Adrenal gland (tissue), 12 donors: ENCODE data around the gene HCRT. TPM values are rescaled to one million over a fixed set of nuclear protein-coding genes. Genes with fewer than 3 reads are reported as not detected.

ENCODE experiments used
- DNase-seq, 7 donors: peaks; one replicate each; pipeline ENCODE4 v3.0.0-alpha.2; 2019 to 2020
- H3K27ac ChIP-seq, 5 donors: fragments of 200-600 bp; sonication (generic) in 4 of 5; 1 replicate in 3 of 5; 2 replicates in 2 of 5; pipeline versions ENCODE4 v1.5.1 to v1.8.0; 2016 to 2020; ENCODE audit warnings: mild to moderate bottlenecking in 1 of 5
- H3K27me3 ChIP-seq: fragments of 200-600 bp; 2 replicates; pipeline ENCODE4 v1.8.0; 2021
- H3K36me3 ChIP-seq, 2 donors: fragments of 200-600 bp; replicated peaks in 1 of 2; 1 replicate in 1 of 2; 2 replicates in 1 of 2; pipeline versions ENCODE4 v1.5.1 to v1.8.0; 2018 to 2022
- H3K4me1 ChIP-seq, 2 donors: fragments of 200-600 bp; replicated peaks in 1 of 2; 1 replicate in 1 of 2; 2 replicates in 1 of 2; pipeline versions ENCODE4 v1.5.1 to v1.8.0; 2018 to 2021
- H3K4me3 ChIP-seq, 4 donors: fragments of 200-600 bp; sonication (generic) in 3 of 4; one replicate each; pipeline ENCODE4 v1.5.1; 2016 to 2018
- H3K9me3 ChIP-seq, 3 donors: fragments of 200-600 bp; sonication (generic) in 1 of 3; replicated peaks in 1 of 3; 1 replicate in 2 of 3; 2 replicates in 1 of 3; pipeline versions ENCODE4 v1.5.1 to v1.8.0; 2016 to 2021
- CTCF ChIP-seq, 6 experiments: fragments of 450-650 bp in 4 of 6; fragments of 200-600 bp in 2 of 6; sonication (generic) in 1 of 6; IDR thresholded peaks; 1 replicate in 5 of 6; 2 replicates in 1 of 6; pipeline versions ENCODE4 v1.5.1 to v1.8.0; 2016 to 2021; ENCODE audit warnings: antibody characterized with exemption in 6 of 6, mild to moderate bottlenecking in 2 of 6, moderate library complexity in 1 of 6
- POLR2A ChIP-seq, 2 donors: fragments of 450-650 bp; IDR thresholded peaks; one replicate each; pipeline ENCODE4 v1.6.1; 2017; ENCODE audit warnings: antibody characterized with exemption in 2 of 2, mild to moderate bottlenecking in 2 of 2, moderate library complexity in 1 of 2
- WGBS, 4 donors: extraction: QIAGEN DNeasy Blood & Tissue Kit in 2 of 4; methylation state at CpG; one replicate each; pipeline versions ENCODE4 v1.1.5 to v1.1.7; 2013 to 2017; 5-methylcytosine and 5-hydroxymethylcytosine counted together
- intact Hi-C, 2 donors: fragments of 100-400 bp; cut with DNase I; formaldehyde crosslinking; loops; one replicate each; pipeline versions ENCODE4 v1.14.1 to v1.15.0; 2022 to 2023
- polyA plus RNA-seq, 3 donors: library from polyadenylated mRNA; stranded (reverse); fragments of 200-250 nt in 2 of 3; fragments of 350-450 nt in 1 of 3; fragmentation: Illumina TruSeq in 1 of 3; extraction: RNeasy Lipid Tissue Mini Kit (QIAGEN cat#74804) in 1 of 3; gene quantifications; one replicate each; pipeline ENCODE4 v1.2.3, GENCODE V29; 2013 to 2014
- total RNA-seq, 9 donors: library from RNA; depleted of rRNA in 4 of 9; stranded (reverse); fragments of >200 nt in 4 of 9; fragments of 120-200 nt in 1 of 9; fragmentation: NEBNext Ultra II Directional in 1 of 9; extraction: Animal tissue kit (Norgen Biotek cat#: 25700) in 1 of 9; gene quantifications; one replicate each; pipeline versions ENCODE4 v1.1.0 to v1.2.4, GENCODE V29; 2013 to 2023
- donor health status: healthy with polysubstance abuse.
- donor health status: Bipolar disorder and iron deficiency.
- donor health status: DM: yes; HTN: yes; CAD: no.
- donor health status: DM: no; HTN: no; CAD: no.
- donor health status: DM: no; HTN: no; CAD: no.
- donor health status: DM: yes; HTN: yes; CAD: no.

HCRT gene
- total and polyA plus RNA-seq, 12 donors, result not detected

- H3K4me1 ChIP-seq, result peaks cover 49 to 85% of the 10 kb centered on the region in 2 donors
Observed at GRCh38 chr17:42138749-42139492, 46.3 kb downstream of the HCRT start.

GRCh38 chr17:42136654-42137051 is 48.6 kb downstream of the HCRT start:
- Histone ChIP-seq H3K9me3 (no peaks in the 10 kb centered on the region), H3K27me3 (no peaks in the 10 kb centered on the region), H3K36me3 (peaks cover 0 to 8% of the 10 kb centered on the region in 2 donors), H3K27ac (peak overlapping the region; percentile 74 to 93 (median 80)), H3K4me1 (peaks cover 54 to 88% of the 10 kb centered on the region in 2 donors), H3K4me3 (peak overlapping the region in 1 of 4 donors; percentile 35)
- WGBS, 4 donors, result 27 to 49% (median 41%) methylated on average over 3 of the region's 3 CpGs
- no peak for DNase-seq
- no peak for TF ChIP-seq POLR2A (IDR thresholded peaks at IDR 0.05)
- intact Hi-C loops, result no loop called here

More at GRCh38 chr17:42138749-42139492, 46.3 kb downstream of the HCRT start:
- H3K27ac ChIP-seq, result peak overlapping the region in 2 of 5 donors; percentile 43 to 70
- intact Hi-C loops, result no loop called here
- H3K36me3 ChIP-seq, result peaks cover 0 to 10% of the 10 kb centered on the region in 2 donors
- DNase-seq, result no peak
- WGBS, 4 donors, result 49 to 81% (median 79%) methylated on average over 2 to 7 of the region's 7 CpGs
- H3K9me3 ChIP-seq, result no peaks in the 10 kb centered on the region
- no peak overlapping the region for H3K4me3 ChIP-seq
- H3K27me3 ChIP-seq, result no peaks in the 10 kb centered on the region
- TF ChIP-seq CTCF (IDR thresholded peaks at IDR 0.05) (no peak), POLR2A (IDR thresholded peaks at IDR 0.05) (no peak)

GRCh38 chr17:42135664-42136653 is 49.3 kb downstream of the HCRT start:
- H3K27ac ChIP-seq, result peak overlapping the region; percentile 74 to 93 (median 80)
- DNase-seq, result peak in 6 of 7 donors; percentile 84 to 92 (median 87)
- peaks cover 61 to 88% of the 10 kb centered on the region in 2 donors for H3K4me1 ChIP-seq
- no peak for TF ChIP-seq CTCF (IDR thresholded peaks at IDR 0.05)
- peak in 1 of 2 donors; percentile 43 for TF ChIP-seq POLR2A (IDR thresholded peaks at IDR 0.05)
- no peaks in the 10 kb centered on the region for H3K27me3 ChIP-seq
- no peaks in the 10 kb centered on the region for H3K9me3 ChIP-seq
- intact Hi-C loops, result no loop called here
- peaks cover 0 to 1% of the 10 kb centered on the region in 2 donors for H3K36me3 ChIP-seq
- H3K4me3 ChIP-seq, result peak overlapping the region in 1 of 4 donors; percentile 35
- WGBS, 4 donors, result 15 to 22% (median 19%) methylated on average over 12 to 15 of the region's 15 CpGs

GRCh38 chr17:42135151-42135550 is 50.1 kb downstream of the HCRT start:
- intact Hi-C loops, result no loop called here
- Histone ChIP-seq H3K4me1 (peaks cover 67 to 95% of the 10 kb centered on the region in 2 donors), H3K9me3 (no peaks in the 10 kb centered on the region), H3K4me3 (peak overlapping the region in 1 of 4 donors; percentile 5), H3K36me3 (peaks cover 0 to 2% of the 10 kb centered on the region in 2 donors), H3K27ac (peak overlapping the region; percentile 74 to 93 (median 80)), H3K27me3 (no peaks in the 10 kb centered on the region)
- 70 to 76% (median 75%) methylated on average over 6 of the region's 6 CpGs for WGBS, 4 donors
- no peak for DNase-seq
- TF ChIP-seq POLR2A (IDR thresholded peaks at IDR 0.05) (no peak), CTCF (IDR thresholded peaks at IDR 0.05) (no peak)

Other genes starting within 250 kb of the HCRT start
- gene CNP, start 218.7 kb downstream of the HCRT start, total RNA-seq, result 10 to 100 TPM; 28.8 to 78.5 (median 69.2) TPM
- gene CNP, start 218.7 kb downstream of the HCRT start, polyA plus RNA-seq, result 10 to 100 TPM; 27.9 to 44.6 (median 34.2) TPM
- gene DNAJC7, start 168.0 kb downstream of the HCRT start, total RNA-seq, result 10 to 100 TPM; 44.4 to 96.4 (median 66.2) TPM
- 100 to 1,000 TPM; 102 to 148 (median 134) TPM for gene DNAJC7, start 168.0 kb downstream of the HCRT start, polyA plus RNA-seq
- 10 to 100 TPM; 22.9 to 56.8 (median 27.5) TPM for gene NKIRAS2, start 165.4 kb downstream of the HCRT start, total RNA-seq
- 10 to 100 TPM; 23.1 to 31.9 (median 31.4) TPM for gene NKIRAS2, start 165.4 kb downstream of the HCRT start, polyA plus RNA-seq
- gene C17orf113, start 134.9 kb downstream of the HCRT start, total RNA-seq, result 1 to 10 TPM in 1 of 9 donors, under 1 TPM in 8; 0.14 to 1.1 (median 0.69) TPM
- gene C17orf113, start 134.9 kb downstream of the HCRT start, polyA plus RNA-seq, result under 1 TPM; 0.20 to 0.72 (median 0.34) TPM
- under 1 TPM in 3 of 9 donors, not detected in 6; 0.07 to 0.11 (median 0.11) TPM for gene ZNF385C, start 87.0 kb downstream of the HCRT start, total RNA-seq
- gene ZNF385C, start 87.0 kb downstream of the HCRT start, polyA plus RNA-seq, result under 1 TPM; 0.11 to 0.16 (median 0.13) TPM
- gene DHX58, start 72.7 kb downstream of the HCRT start, total RNA-seq, result 10 to 100 TPM; 17.9 to 40.8 (median 31.2) TPM
- gene DHX58, start 72.7 kb downstream of the HCRT start, polyA plus RNA-seq, result 100 to 1,000 TPM in 1 of 3 donors, 10 to 100 TPM in 2; 16.3 to 117 (median 88.0) TPM
- 100 to 1,000 TPM in 1 of 9 donors, 10 to 100 TPM in 8; 16.0 to 136 (median 53.2) TPM for gene KAT2A, start 64.1 kb downstream of the HCRT start, total RNA-seq
- gene KAT2A, start 64.1 kb downstream of the HCRT start, polyA plus RNA-seq, result 100 to 1,000 TPM in 2 of 3 donors, 10 to 100 TPM in 1; 23.7 to 671 (median 386) TPM
- under 1 TPM in 5 of 9 donors, not detected in 4; 0.14 to 0.27 (median 0.18) TPM for gene HSPB9, start 62.6 kb downstream of the HCRT start, total RNA-seq
- gene HSPB9, start 62.6 kb downstream of the HCRT start, polyA plus RNA-seq, result under 1 TPM in 2 of 3 donors, not detected in 1; 0.20 to 0.72 TPM
- 100 to 1,000 TPM in 8 of 9 donors, 10 to 100 TPM in 1; 96.9 to 216 (median 161) TPM for gene RAB5C, start 30.5 kb downstream of the HCRT start, total RNA-seq
- gene RAB5C, start 30.5 kb downstream of the HCRT start, polyA plus RNA-seq, result 100 to 1,000 TPM in 2 of 3 donors, 10 to 100 TPM in 1; 55.8 to 206 (median 115) TPM
- gene KCNH4, start 4.3 kb downstream of the HCRT start, total RNA-seq, result under 1 TPM in 7 of 9 donors, not detected in 2; 0.14 to 0.41 (median 0.19) TPM
- gene KCNH4, start 4.3 kb downstream of the HCRT start, polyA plus RNA-seq, result 1 to 10 TPM in 1 of 3 donors, under 1 TPM in 2; 0.13 to 1.0 (median 0.26) TPM
- gene GHDC, start 9.0 kb upstream of the HCRT start, total RNA-seq, result 100 to 1,000 TPM in 1 of 9 donors, 10 to 100 TPM in 8; 31.6 to 344 (median 71.1) TPM
- gene GHDC, start 9.0 kb upstream of the HCRT start, polyA plus RNA-seq, result 10 to 100 TPM; 10.5 to 33.9 (median 30.4) TPM
- gene STAT5B, start 90.9 kb upstream of the HCRT start, total RNA-seq, result 100 to 1,000 TPM in 6 of 9 donors, 10 to 100 TPM in 3; 30.3 to 128 (median 111) TPM
- 10 to 100 TPM; 44.7 to 70.6 (median 58.1) TPM for gene STAT5B, start 90.9 kb upstream of the HCRT start, polyA plus RNA-seq
- gene STAT5A, start 103.0 kb upstream of the HCRT start, total RNA-seq, result 100 to 1,000 TPM in 4 of 9 donors, 10 to 100 TPM in 5; 12.0 to 169 (median 84.2) TPM
- gene STAT5A, start 103.0 kb upstream of the HCRT start, polyA plus RNA-seq, result 10 to 100 TPM; 22.6 to 51.4 (median 39.2) TPM
- 100 to 1,000 TPM in 8 of 9 donors, 10 to 100 TPM in 1; 31.0 to 282 (median 187) TPM for gene STAT3, start 203.0 kb upstream of the HCRT start, total RNA-seq
- gene STAT3, start 203.0 kb upstream of the HCRT start, polyA plus RNA-seq, result 100 to 1,000 TPM in 1 of 3 donors, 10 to 100 TPM in 2; 49.0 to 132 (median 49.3) TPM
- gene CAVIN1, start 237.8 kb upstream of the HCRT start, total RNA-seq, result 100 to 1,000 TPM in 7 of 9 donors, 10 to 100 TPM in 2; 13.1 to 206 (median 161) TPM
- gene CAVIN1, start 237.8 kb upstream of the HCRT start, polyA plus RNA-seq, result 100 to 1,000 TPM in 1 of 3 donors, 10 to 100 TPM in 2; 37.0 to 103 (median 79.8) TPM